Body of pancreas (tissue), 4 donors: Measurements from ENCODE around the gene DPP8.

Experiments
- CTCF ChIP-seq, 7 experiments: fragments of 450-650 bp in 4 of 7; fragments of 200-600 bp in 3 of 7; sonication (generic) in 3 of 7; IDR thresholded peaks; one replicate each; pipeline ENCODE4 v1.5.1; 2016 to 2019; ENCODE audit warnings: antibody characterized with exemption in 7 of 7
- POLR2A ChIP-seq, 3 donors: fragments of 450-650 bp; IDR thresholded peaks; one replicate each; pipeline ENCODE4 v1.6.1; 2016; ENCODE audit warnings: antibody characterized with exemption in 3 of 3, mild to moderate bottlenecking in 2 of 3

DNA sequence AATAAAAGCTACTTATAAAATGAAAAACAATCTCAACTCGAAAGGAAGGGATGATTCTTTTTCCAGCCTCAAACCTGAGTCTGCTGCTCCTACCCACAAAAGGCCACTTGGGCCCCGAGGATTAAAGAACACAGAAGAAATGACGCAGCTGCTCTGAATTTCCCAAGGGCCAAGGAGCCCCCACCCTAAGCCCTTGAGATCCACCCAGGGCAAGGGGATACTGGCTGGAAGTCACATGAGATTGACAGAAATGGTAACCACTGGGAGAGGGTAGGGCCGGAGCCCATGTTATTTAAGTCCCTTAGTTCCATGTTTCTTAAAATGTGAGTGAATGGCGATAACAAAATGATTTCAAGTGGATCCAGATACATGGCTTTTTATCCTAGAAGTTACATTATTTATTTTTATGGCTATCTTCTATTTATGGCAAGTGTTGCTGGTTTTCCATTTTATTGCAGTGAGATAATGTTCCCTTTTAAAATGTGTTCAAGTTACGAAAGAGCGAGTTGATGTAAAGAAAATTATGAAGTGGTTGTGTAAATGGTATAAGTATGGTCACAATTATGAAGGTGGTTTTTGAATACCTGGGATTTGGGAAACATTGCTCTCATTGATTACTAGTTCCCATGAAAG is 111.6 kb downstream of the DPP8 start:
- TF ChIP-seq CTCF (IDR thresholded peaks at IDR 0.05): no peak
- no peak for TF ChIP-seq POLR2A (IDR thresholded peaks at IDR 0.05)
